HuH-7 (cell line): Measurements from ENCODE around the gene CR2.
"Not testable (repeated sequence)": the region's sequence is repeated elsewhere in the genome, so short reads cannot be mapped to it uniquely, and the experiment has no call there.

Source experiments
- DNase-seq: peaks from one replicate; pipeline ENCODE4 v3.0.0; 2011; ENCODE audit warnings: low spot score

Gene CR2

GRCh38 chr1:207504438-207504837, 50.3 kb downstream of the CR2 start:
- no peak for DNase-seq

- DNase-seq: no peak
Observed at GRCh38 chr1:207510444-207510843, 56.3 kb downstream of the CR2 start.

- no peak for DNase-seq
Observed at GRCh38 chr1:207514890-207515289, 60.8 kb downstream of the CR2 start.

GRCh38 chr1:207516729-207517128, 62.6 kb downstream of the CR2 start:
- no peak for DNase-seq

GRCh38 chr1:207518608-207519236, 64.6 kb downstream of the CR2 start:
- no peak for DNase-seq

GRCh38 chr1:207519505-207520399, 65.6 kb downstream of the CR2 start:
- DNase-seq: no peak

GRCh38 chr1:207520400-207521345, 66.5 kb downstream of the CR2 start:
- DNase-seq: not testable (repeated sequence)

GRCh38 chr1:207525239-207525638, 71.1 kb downstream of the CR2 start:
- DNase-seq: not testable (repeated sequence)

GRCh38 chr1:207528401-207528800, 74.3 kb downstream of the CR2 start:
- not testable (repeated sequence) for DNase-seq

GRCh38 chr1:207536263-207536662, 82.1 kb downstream of the CR2 start:
- DNase-seq: not testable (repeated sequence)
